Testis (tissue), 2 donors: Measurements from ENCODE around the gene LUZP2.

Source experiments
- POLR2A ChIP-seq: fragments of 450-650 bp; IDR thresholded peaks from one replicate; pipeline ENCODE4 v1.6.1; 2017; ENCODE audit warnings: antibody characterized with exemption, mild to moderate bottlenecking, moderate library complexity
- TF ChIP-seq, protein P1 (sequence below), 3 experiments: fragments of 450-650 bp in 2 of 3; fragments of 200-600 bp in 1 of 3; sonication (generic) in 1 of 3; IDR thresholded peaks; one replicate each; pipeline ENCODE4 v1.5.1; 2016 to 2019; ENCODE audit warnings: antibody characterized with exemption in 3 of 3, mild to moderate bottlenecking in 2 of 3, moderate library complexity in 1 of 3

DNA sequence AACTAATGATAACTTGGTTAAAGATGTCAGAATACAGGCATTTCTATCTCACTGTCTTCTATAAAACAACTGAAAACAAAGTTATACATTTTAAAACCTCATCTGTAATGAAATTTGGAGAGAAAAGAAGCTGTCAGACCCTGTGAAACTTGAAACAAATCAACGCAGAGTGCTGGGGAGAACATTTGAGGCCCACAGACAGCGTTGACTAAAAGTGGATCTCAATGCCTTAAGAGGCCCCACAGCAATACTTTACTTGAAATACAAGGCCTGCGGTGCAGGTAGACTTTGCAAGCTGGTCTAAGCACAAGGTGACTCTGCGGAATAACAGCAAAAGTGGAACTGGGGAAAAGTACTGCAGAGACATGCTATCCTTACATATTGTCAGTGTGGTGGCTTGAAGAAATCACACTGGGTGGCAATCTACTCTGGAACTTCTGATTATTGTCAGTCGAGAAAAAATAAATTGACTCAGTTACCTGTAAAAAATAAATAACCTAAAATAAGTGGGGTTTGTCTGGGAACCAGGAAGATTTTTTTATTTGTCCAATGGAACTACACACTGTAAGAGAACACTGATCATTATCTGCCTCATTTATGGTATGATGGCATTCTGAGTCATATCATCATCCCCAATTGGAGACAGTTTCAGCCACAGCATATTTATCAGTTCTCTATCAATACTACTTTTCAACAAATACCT, 138.9 kb downstream of the LUZP2 start:
- no peak for TF ChIP-seq POLR2A
- TF ChIP-seq, protein P1, sequence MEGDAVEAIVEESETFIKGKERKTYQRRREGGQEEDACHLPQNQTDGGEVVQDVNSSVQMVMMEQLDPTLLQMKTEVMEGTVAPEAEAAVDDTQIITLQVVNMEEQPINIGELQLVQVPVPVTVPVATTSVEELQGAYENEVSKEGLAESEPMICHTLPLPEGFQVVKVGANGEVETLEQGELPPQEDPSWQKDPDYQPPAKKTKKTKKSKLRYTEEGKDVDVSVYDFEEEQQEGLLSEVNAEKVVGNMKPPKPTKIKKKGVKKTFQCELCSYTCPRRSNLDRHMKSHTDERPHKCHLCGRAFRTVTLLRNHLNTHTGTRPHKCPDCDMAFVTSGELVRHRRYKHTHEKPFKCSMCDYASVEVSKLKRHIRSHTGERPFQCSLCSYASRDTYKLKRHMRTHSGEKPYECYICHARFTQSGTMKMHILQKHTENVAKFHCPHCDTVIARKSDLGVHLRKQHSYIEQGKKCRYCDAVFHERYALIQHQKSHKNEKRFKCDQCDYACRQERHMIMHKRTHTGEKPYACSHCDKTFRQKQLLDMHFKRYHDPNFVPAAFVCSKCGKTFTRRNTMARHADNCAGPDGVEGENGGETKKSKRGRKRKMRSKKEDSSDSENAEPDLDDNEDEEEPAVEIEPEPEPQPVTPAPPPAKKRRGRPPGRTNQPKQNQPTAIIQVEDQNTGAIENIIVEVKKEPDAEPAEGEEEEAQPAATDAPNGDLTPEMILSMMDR (IDR thresholded peaks at IDR 0.05): no peak
